PFSK-1 (cell line): ENCODE results near the gene KCNK13.

Experiments
- FOXP2 ChIP-seq: optimal IDR thresholded peaks from 2 replicates; pipeline ENCODE3; 2011; ENCODE audit warnings: borderline replicate concordance, control low read depth, inconsistent platforms; ENCODE audit not compliant: insufficient read depth; ENCODE audit errors: extremely low read length, extremely low read depth
- POLR2AphosphoS5 ChIP-seq: IDR thresholded peaks from 2 replicates; pipeline ENCODE4 v1.6.1; 2012; ENCODE audit warnings: low read depth, mild to moderate bottlenecking, control low read depth, low read length, moderate library complexity
- SIN3A ChIP-seq: IDR thresholded peaks from 2 replicates; pipeline ENCODE4 v1.6.1; 2012; ENCODE audit warnings: mild to moderate bottlenecking, low read length, moderate library complexity, borderline replicate concordance; ENCODE audit not compliant: insufficient read depth
- TAF1 ChIP-seq: IDR thresholded peaks from 2 replicates; pipeline ENCODE4 v1.6.1; 2012; ENCODE audit warnings: low read length, control low read depth, borderline replicate concordance; ENCODE audit not compliant: insufficient read depth
- TF ChIP-seq, protein P1 (sequence below), 2 experiments: IDR thresholded peaks; 2 replicates each; pipeline versions ENCODE4 v1.6.1 to v1.8.0; 2011 to 2012; ENCODE audit warnings: low read depth in 2 of 2, low read length in 2 of 2, control low read depth in 1 of 2, inconsistent platforms in 1 of 2, mild to moderate bottlenecking in 1 of 2, moderate library complexity in 1 of 2; ENCODE audit not compliant: insufficient read depth in 1 of 2

GRCh38 chr14:90153429-90153828, 91.6 kb downstream of the KCNK13 start:
- TF ChIP-seq, protein P1, sequence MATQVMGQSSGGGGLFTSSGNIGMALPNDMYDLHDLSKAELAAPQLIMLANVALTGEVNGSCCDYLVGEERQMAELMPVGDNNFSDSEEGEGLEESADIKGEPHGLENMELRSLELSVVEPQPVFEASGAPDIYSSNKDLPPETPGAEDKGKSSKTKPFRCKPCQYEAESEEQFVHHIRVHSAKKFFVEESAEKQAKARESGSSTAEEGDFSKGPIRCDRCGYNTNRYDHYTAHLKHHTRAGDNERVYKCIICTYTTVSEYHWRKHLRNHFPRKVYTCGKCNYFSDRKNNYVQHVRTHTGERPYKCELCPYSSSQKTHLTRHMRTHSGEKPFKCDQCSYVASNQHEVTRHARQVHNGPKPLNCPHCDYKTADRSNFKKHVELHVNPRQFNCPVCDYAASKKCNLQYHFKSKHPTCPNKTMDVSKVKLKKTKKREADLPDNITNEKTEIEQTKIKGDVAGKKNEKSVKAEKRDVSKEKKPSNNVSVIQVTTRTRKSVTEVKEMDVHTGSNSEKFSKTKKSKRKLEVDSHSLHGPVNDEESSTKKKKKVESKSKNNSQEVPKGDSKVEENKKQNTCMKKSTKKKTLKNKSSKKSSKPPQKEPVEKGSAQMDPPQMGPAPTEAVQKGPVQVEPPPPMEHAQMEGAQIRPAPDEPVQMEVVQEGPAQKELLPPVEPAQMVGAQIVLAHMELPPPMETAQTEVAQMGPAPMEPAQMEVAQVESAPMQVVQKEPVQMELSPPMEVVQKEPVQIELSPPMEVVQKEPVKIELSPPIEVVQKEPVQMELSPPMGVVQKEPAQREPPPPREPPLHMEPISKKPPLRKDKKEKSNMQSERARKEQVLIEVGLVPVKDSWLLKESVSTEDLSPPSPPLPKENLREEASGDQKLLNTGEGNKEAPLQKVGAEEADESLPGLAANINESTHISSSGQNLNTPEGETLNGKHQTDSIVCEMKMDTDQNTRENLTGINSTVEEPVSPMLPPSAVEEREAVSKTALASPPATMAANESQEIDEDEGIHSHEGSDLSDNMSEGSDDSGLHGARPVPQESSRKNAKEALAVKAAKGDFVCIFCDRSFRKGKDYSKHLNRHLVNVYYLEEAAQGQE (IDR thresholded peaks at IDR 0.05; ENCODE audit: insufficient read depth in 1 of 2, low read depth in 2 of 2, low read length in 2 of 2) = no peak
- TF ChIP-seq POLR2AphosphoS5 (no peak), FOXP2 (no peak), TAF1 (no peak), SIN3A (no peak)
